ENCODE results near the gene NUDCD2. TPM values are rescaled to one million over a fixed set of nuclear protein-coding genes. Genes with fewer than 3 reads are reported as not detected.

The NUDCD2 gene
- total RNA-seq, 1 donor from 2014 or later: 68.2 TPM

DNA sequence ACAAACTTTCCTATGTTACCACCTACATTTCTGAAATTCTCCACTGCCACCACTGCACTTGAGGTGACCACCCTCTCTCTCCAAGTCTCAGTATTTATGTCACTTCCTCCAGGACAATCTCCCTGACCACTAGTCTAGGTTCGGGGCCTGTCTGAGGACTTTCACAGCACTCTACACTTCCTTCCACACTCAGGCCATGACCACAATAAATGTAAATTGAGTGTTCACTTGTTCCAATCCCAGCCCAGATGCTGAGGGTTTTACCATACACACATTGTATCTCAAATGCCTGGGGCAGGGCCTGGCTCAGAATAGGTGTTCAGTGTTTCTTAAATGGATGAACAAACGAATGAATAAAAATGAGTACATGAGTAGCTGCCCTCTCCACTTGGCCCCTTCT, 49.4 kb downstream of the NUDCD2 start:
- Histone ChIP-seq H3K4me1 (peaks cover 2% of the 10 kb centered on the region), H4K20me1 (ENCODE audit: low read depth) (no peaks in the 10 kb centered on the region), H3F3A (ENCODE audit: low read depth) (no peaks in the 10 kb centered on the region), H3K9me3 (ENCODE audit: low read depth) (no peaks in the 10 kb centered on the region), H2AFZ (replicated peaks) (no peak overlapping the region), H3K79me2 (ENCODE audit: low read depth) (no peaks in the 10 kb centered on the region), H3K4me2 (no peak overlapping the region), H3K27me3 (no peaks in the 10 kb centered on the region), H3K4me3 (no peak overlapping the region), H3K36me3 (no peaks in the 10 kb centered on the region), H3K9ac (no peak overlapping the region), H3K27ac (no peak overlapping the region)
- H3K27me3 Mint-ChIP-seq (ENCODE audit: insufficient read depth, low read depth): peaks cover 2% of the 10 kb centered on the region
- H3K9me3 Mint-ChIP-seq: no peaks in the 10 kb centered on the region
- TF ChIP-seq EZH2 (IDR thresholded peaks at IDR 0.05) (no peak), EZH2phosphoT487 (IDR thresholded peaks at IDR 0.05) (no peak)
- TF ChIP-seq, protein P1, sequence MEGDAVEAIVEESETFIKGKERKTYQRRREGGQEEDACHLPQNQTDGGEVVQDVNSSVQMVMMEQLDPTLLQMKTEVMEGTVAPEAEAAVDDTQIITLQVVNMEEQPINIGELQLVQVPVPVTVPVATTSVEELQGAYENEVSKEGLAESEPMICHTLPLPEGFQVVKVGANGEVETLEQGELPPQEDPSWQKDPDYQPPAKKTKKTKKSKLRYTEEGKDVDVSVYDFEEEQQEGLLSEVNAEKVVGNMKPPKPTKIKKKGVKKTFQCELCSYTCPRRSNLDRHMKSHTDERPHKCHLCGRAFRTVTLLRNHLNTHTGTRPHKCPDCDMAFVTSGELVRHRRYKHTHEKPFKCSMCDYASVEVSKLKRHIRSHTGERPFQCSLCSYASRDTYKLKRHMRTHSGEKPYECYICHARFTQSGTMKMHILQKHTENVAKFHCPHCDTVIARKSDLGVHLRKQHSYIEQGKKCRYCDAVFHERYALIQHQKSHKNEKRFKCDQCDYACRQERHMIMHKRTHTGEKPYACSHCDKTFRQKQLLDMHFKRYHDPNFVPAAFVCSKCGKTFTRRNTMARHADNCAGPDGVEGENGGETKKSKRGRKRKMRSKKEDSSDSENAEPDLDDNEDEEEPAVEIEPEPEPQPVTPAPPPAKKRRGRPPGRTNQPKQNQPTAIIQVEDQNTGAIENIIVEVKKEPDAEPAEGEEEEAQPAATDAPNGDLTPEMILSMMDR (IDR thresholded peaks at IDR 0.05): no peak
- no peak overlapping the region for H3K4me3 Mint-ChIP-seq
- H3K4me1 Mint-ChIP-seq: peaks cover 5% of the 10 kb centered on the region
- no peak overlapping the region for H3K27ac Mint-ChIP-seq
- H3K36me3 Mint-ChIP-seq: no peaks in the 10 kb centered on the region
- DNase-seq (ENCODE audit: low spot score): no peak

DNA sequence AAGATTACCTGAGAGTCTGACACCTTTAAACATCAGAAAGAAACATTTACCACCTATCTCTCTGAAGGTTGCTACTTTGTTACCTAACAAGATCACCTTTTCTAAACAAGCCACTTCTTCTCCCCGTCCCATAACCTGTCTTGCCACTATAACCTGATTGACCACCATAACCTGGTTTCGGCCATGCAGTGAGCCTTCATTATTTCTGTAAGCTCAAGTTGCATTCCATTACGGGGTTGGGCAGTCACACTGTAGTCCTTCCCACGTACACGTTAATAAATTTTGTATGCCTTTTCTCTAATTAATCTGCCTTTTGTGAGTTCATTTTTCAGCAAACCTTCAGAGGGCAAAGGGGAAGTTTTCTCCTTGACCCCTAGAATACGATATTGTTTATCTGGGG, 50.5 kb downstream of the NUDCD2 start:
- no peak for DNase-seq (ENCODE audit: low spot score)
- Histone ChIP-seq H3K36me3 (no peaks in the 10 kb centered on the region), H3K4me2 (no peak overlapping the region), H3F3A (ENCODE audit: low read depth) (no peaks in the 10 kb centered on the region), H3K79me2 (ENCODE audit: low read depth) (no peaks in the 10 kb centered on the region), H3K27me3 (no peaks in the 10 kb centered on the region), H3K4me1 (no peaks in the 10 kb centered on the region), H3K4me3 (no peak overlapping the region), H2AFZ (replicated peaks) (no peak overlapping the region), H3K9ac (no peak overlapping the region), H3K27ac (no peak overlapping the region), H4K20me1 (ENCODE audit: low read depth) (no peaks in the 10 kb centered on the region), H3K9me3 (ENCODE audit: low read depth) (no peaks in the 10 kb centered on the region)
- H3K27me3 Mint-ChIP-seq (ENCODE audit: insufficient read depth, low read depth): no peaks in the 10 kb centered on the region
- TF ChIP-seq EZH2 (IDR thresholded peaks at IDR 0.05) (no peak), EZH2phosphoT487 (IDR thresholded peaks at IDR 0.05) (no peak)
- TF ChIP-seq, protein P1 (IDR thresholded peaks at IDR 0.05): no peak
- no peaks in the 10 kb centered on the region for H3K36me3 Mint-ChIP-seq
- H3K27ac Mint-ChIP-seq: no peak overlapping the region
- peaks cover 5% of the 10 kb centered on the region for H3K4me1 Mint-ChIP-seq
- H3K9me3 Mint-ChIP-seq: no peaks in the 10 kb centered on the region
- H3K4me3 Mint-ChIP-seq: no peak overlapping the region

DNA sequence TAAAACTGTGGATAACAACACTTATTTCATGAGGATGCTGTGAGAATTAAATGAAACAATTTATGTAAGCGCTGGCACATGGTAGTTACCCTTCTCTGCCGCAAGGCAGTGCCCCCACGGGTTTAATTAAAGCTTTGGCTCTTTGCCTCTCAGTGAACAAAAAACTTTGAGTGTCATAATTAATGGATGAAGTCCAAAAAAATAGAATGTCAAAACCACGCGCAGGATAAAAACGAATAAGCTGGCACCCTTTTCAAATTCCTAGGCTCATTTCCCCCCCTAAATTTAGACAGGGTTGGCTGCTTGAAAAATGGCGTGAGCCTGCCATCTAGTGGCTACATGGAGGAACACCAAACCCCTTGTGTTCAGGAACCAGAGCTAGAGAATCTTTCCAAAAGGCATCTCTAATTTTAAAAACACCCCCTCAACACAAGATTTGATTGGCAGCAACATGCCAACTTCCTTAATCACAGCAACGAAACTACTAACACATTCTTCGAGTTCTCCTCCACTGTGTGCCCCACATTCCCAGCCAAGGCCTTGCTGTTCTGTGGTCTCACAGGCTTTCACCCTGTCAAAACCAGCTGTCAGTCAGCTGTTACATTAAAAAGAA, 51.5 kb downstream of the NUDCD2 start:
- no peaks in the 10 kb centered on the region for H3K36me3 Mint-ChIP-seq
- no peak overlapping the region for H3K27ac Mint-ChIP-seq
- no peak for TF ChIP-seq EZH2 (IDR thresholded peaks at IDR 0.05)
- TF ChIP-seq, protein P1 (IDR thresholded peaks at IDR 0.05): peak; percentile 94
- no peaks in the 10 kb centered on the region for H3K27me3 Mint-ChIP-seq (ENCODE audit: insufficient read depth, low read depth)
- peaks cover 5% of the 10 kb centered on the region for H3K4me1 Mint-ChIP-seq
- no peaks in the 10 kb centered on the region for H3K36me3 ChIP-seq
- H3K4me3 Mint-ChIP-seq: no peak overlapping the region
- H3K27ac ChIP-seq: no peak overlapping the region
- no peaks in the 10 kb centered on the region for H3K27me3 ChIP-seq
- no peaks in the 10 kb centered on the region for H3K4me1 ChIP-seq
- H3K9me3 Mint-ChIP-seq: no peaks in the 10 kb centered on the region
- H3K9me3 ChIP-seq (ENCODE audit: low read depth): no peaks in the 10 kb centered on the region
- DNase-seq (ENCODE audit: low spot score): peak; percentile 62
- no peaks in the 10 kb centered on the region for H3K79me2 ChIP-seq (ENCODE audit: low read depth)
- no peak overlapping the region for H3K9ac ChIP-seq
- H3F3A ChIP-seq (ENCODE audit: low read depth): no peaks in the 10 kb centered on the region
- H2AFZ ChIP-seq (replicated peaks): peak overlapping the region; percentile 64
- H4K20me1 ChIP-seq (ENCODE audit: low read depth): no peaks in the 10 kb centered on the region
- H3K4me2 ChIP-seq: peak overlapping the region; percentile 44
- H3K4me3 ChIP-seq: no peak overlapping the region
